Measurements from ENCODE around the gene HAPLN3.

- TF ChIP-seq CTCF (IDR thresholded peaks at IDR 0.05) (no peak), POLR2A (IDR thresholded peaks at IDR 0.05) (no peak)
Observed at GRCh38 chr15:88839961-88840360, 55.4 kb downstream of the HAPLN3 start.
